Astrocyte (in vitro differentiated cells and primary cell): ENCODE results near the gene BCL2. TPM values are rescaled to one million over a fixed set of nuclear protein-coding genes. Genes with fewer than 3 reads are reported as not detected.

Experiments used
- DNase-seq: peaks from one replicate; pipeline ENCODE4 v3.0.0-alpha.2; 2010; ENCODE audit warnings: low read depth
- FAIRE-seq: peaks from 2 replicates; lab custom pipeline; 2011; peaks lifted over from hg19 to GRCh38; lab: Jason Lieb, UNC
- H2AFZ ChIP-seq: 2 replicates; pipeline ENCODE4 v1.6.0; 2012; ENCODE audit warnings: low read depth, low read length, inconsistent platforms
- H3K27ac ChIP-seq: 2 replicates; pipeline ENCODE4 v1.5.1; 2011; ENCODE audit warnings: low read depth, low read length, inconsistent platforms
- H3K27me3 ChIP-seq: 2 replicates; pipeline ENCODE4 v1.6.0; 2011; ENCODE audit warnings: low read length, inconsistent platforms; ENCODE audit not compliant: insufficient read depth
- H3K36me3 ChIP-seq: 2 replicates; pipeline ENCODE4 v1.5.1; 2011; ENCODE audit warnings: low read length, inconsistent platforms; ENCODE audit not compliant: insufficient read depth
- H3K4me1 ChIP-seq: 2 replicates; pipeline ENCODE4 v1.5.1; 2011; ENCODE audit warnings: low read length, inconsistent platforms; ENCODE audit not compliant: insufficient read depth
- H3K4me2 ChIP-seq: 2 replicates; pipeline ENCODE4 v1.6.0; 2012; ENCODE audit warnings: low read length, inconsistent platforms
- H3K4me3 ChIP-seq: 2 replicates; pipeline ENCODE4 v1.5.1; 2011; ENCODE audit warnings: low read depth, mild to moderate bottlenecking, low read length, inconsistent platforms; ENCODE audit not compliant: insufficient read depth
- H3K79me2 ChIP-seq: 2 replicates; pipeline ENCODE4 v1.6.0; 2012; ENCODE audit warnings: mild to moderate bottlenecking, low read length, inconsistent platforms; ENCODE audit not compliant: insufficient read depth
- H3K9ac ChIP-seq: 2 replicates; pipeline ENCODE4 v1.6.0; 2012; ENCODE audit warnings: mild to moderate bottlenecking, low read length, inconsistent platforms
- H3K9me3 ChIP-seq: 2 replicates; pipeline ENCODE4 v1.5.1; 2012; ENCODE audit warnings: low read depth, mild to moderate bottlenecking, low read length, inconsistent platforms; ENCODE audit not compliant: insufficient read depth
- H4K20me1 ChIP-seq: 2 replicates; pipeline ENCODE4 v1.6.0; 2012; ENCODE audit warnings: low read length, inconsistent platforms; ENCODE audit not compliant: insufficient read depth
- H3K27ac Mint-ChIP-seq: one replicate; pipeline ENCODE4 v1.8.0; 2021; ENCODE audit warnings: mild to moderate bottlenecking, mixed read lengths; ENCODE audit not compliant: unreplicated experiment
- H3K27me3 Mint-ChIP-seq: one replicate; pipeline ENCODE4 v1.8.0; 2021; ENCODE audit warnings: low read depth, mixed read lengths; ENCODE audit not compliant: unreplicated experiment
- H3K36me3 Mint-ChIP-seq: one replicate; pipeline ENCODE4 v1.8.0; 2021; ENCODE audit warnings: low read depth, mixed read lengths; ENCODE audit not compliant: unreplicated experiment
- H3K4me1 Mint-ChIP-seq: one replicate; pipeline ENCODE4 v1.8.0; 2021; ENCODE audit warnings: low read depth, mixed read lengths; ENCODE audit not compliant: unreplicated experiment
- H3K4me3 Mint-ChIP-seq: one replicate; pipeline ENCODE4 v1.8.0; 2021; ENCODE audit warnings: mild to moderate bottlenecking, moderate library complexity, mixed read lengths; ENCODE audit not compliant: unreplicated experiment
- H3K9me3 Mint-ChIP-seq: one replicate; pipeline ENCODE4 v1.8.0; 2021; ENCODE audit warnings: mild to moderate bottlenecking, mixed read lengths; ENCODE audit not compliant: unreplicated experiment
- EZH2 ChIP-seq: IDR thresholded peaks from 2 replicates; pipeline ENCODE4 v1.6.1; 2012; ENCODE audit warnings: mild to moderate bottlenecking, low read length, inconsistent platforms; ENCODE audit not compliant: insufficient read depth
- total RNA-seq: library from RNA; stranded (reverse); gene quantifications from 2 replicates; pipeline ENCODE4 v1.2.1, GENCODE V29; 2021
- TF ChIP-seq, protein P1 (sequence below): IDR thresholded peaks from 2 replicates; pipeline ENCODE4 v1.5.1; 2011; ENCODE audit warnings: low read depth, mild to moderate bottlenecking, inconsistent platforms, low read length, moderate library complexity; ENCODE audit not compliant: insufficient read depth

BCL2 gene
- total RNA-seq, 1 donor from 2014 or later, result 1.7 TPM

DNA sequence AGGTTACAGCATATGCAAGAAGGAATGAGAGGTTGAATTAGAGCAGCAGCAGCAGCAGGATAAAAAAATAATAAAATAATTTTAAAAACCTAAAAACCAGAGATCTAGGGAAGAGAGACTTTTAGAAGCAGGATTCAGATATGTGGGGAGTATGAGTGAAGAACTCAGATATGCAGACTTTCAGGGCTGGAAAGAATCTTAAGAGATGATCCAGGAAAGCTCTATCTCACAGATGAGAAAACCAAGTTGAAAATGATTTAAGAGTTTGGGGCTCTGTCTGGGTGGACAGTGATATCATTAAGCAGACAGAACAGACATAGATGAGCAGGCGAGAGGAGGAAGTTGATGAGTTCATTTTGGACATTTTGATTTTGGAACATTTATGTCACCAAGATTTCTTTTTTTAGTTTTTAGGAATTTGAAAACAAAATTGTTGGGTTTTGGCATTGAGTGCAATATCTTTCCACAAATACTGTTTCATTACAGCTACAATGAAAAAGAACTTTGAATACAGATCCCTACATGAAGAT lies 31.8 kb downstream of the BCL2 start:
- Mint-ChIP-seq H3K4me3 (no peak overlapping the region), H3K36me3 (no peaks in the 10 kb centered on the region), H3K9me3 (no peaks in the 10 kb centered on the region), H3K4me1 (no peaks in the 10 kb centered on the region), H3K27ac (no peak overlapping the region), H3K27me3 (peaks cover 15% of the 10 kb centered on the region)
- no peaks in the 10 kb centered on the region for H3K36me3 ChIP-seq
- no peaks in the 10 kb centered on the region for H3K9me3 ChIP-seq
- no peaks in the 10 kb centered on the region for H3K4me1 ChIP-seq
- H3K9ac ChIP-seq, result no peak overlapping the region
- DNase-seq (no peak), FAIRE-seq (no peak)
- TF ChIP-seq, protein P1, sequence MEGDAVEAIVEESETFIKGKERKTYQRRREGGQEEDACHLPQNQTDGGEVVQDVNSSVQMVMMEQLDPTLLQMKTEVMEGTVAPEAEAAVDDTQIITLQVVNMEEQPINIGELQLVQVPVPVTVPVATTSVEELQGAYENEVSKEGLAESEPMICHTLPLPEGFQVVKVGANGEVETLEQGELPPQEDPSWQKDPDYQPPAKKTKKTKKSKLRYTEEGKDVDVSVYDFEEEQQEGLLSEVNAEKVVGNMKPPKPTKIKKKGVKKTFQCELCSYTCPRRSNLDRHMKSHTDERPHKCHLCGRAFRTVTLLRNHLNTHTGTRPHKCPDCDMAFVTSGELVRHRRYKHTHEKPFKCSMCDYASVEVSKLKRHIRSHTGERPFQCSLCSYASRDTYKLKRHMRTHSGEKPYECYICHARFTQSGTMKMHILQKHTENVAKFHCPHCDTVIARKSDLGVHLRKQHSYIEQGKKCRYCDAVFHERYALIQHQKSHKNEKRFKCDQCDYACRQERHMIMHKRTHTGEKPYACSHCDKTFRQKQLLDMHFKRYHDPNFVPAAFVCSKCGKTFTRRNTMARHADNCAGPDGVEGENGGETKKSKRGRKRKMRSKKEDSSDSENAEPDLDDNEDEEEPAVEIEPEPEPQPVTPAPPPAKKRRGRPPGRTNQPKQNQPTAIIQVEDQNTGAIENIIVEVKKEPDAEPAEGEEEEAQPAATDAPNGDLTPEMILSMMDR, result no peak
- no peak for TF ChIP-seq EZH2
- no peak overlapping the region for H2AFZ ChIP-seq
- no peaks in the 10 kb centered on the region for H4K20me1 ChIP-seq
- H3K4me3 ChIP-seq, result no peak overlapping the region
- H3K27ac ChIP-seq, result no peak overlapping the region
- no peaks in the 10 kb centered on the region for H3K79me2 ChIP-seq
- H3K27me3 ChIP-seq, result no peaks in the 10 kb centered on the region
- no peak overlapping the region for H3K4me2 ChIP-seq

DNA sequence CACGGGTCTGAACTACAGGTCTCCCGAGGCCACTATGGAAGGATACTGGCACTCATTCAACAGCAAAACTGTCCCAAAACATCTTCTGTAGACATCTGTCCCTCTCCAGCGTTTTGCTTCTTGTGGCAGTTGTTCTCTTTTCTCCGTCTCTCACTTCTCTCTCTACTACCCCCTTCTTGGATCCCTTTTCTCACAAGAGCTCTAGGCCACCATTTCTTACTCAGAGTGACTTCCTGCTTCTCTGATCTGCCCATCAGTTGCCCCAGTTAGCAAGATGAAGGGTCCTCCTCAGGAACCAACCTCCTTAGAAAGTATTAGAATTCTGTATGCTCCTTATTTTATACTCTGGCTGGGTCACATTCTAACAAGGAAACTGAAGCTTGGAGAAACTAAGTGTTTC lies 32.6 kb downstream of the BCL2 start:
- H3K4me3 Mint-ChIP-seq, result no peak overlapping the region
- H3K4me1 ChIP-seq, result no peaks in the 10 kb centered on the region
- H3K36me3 ChIP-seq, result no peaks in the 10 kb centered on the region
- no peaks in the 10 kb centered on the region for H3K27me3 ChIP-seq
- no peaks in the 10 kb centered on the region for H3K79me2 ChIP-seq
- H3K4me3 ChIP-seq, result no peak overlapping the region
- H3K36me3 Mint-ChIP-seq, result no peaks in the 10 kb centered on the region
- no peaks in the 10 kb centered on the region for H4K20me1 ChIP-seq
- FAIRE-seq, result no peak
- no peak overlapping the region for H3K4me2 ChIP-seq
- TF ChIP-seq, protein P1, result no peak
- no peak for TF ChIP-seq EZH2
- no peak overlapping the region for H3K27ac Mint-ChIP-seq
- H3K4me1 Mint-ChIP-seq, result no peaks in the 10 kb centered on the region
- H3K27me3 Mint-ChIP-seq, result peaks cover 15% of the 10 kb centered on the region
- no peaks in the 10 kb centered on the region for H3K9me3 ChIP-seq
- no peak overlapping the region for H2AFZ ChIP-seq
- no peak for DNase-seq
- no peaks in the 10 kb centered on the region for H3K9me3 Mint-ChIP-seq
- H3K9ac ChIP-seq, result no peak overlapping the region
- H3K27ac ChIP-seq, result no peak overlapping the region
